ENCODE results near the gene HEATR9. TPM values are rescaled to one million over a fixed set of nuclear protein-coding genes. Genes with fewer than 3 reads are reported as not detected.

The HEATR9 gene
- polyA plus RNA-seq, 1 of the 3 experiments (the other 2 are of a cell fraction) = not detected

- H3K9me3 ChIP-seq = no peaks in the 10 kb centered on the region
- H4K20me1 ChIP-seq (ENCODE audit: insufficient read depth) = no peaks in the 10 kb centered on the region
- 56% methylated on average over 4 of the region's 4 CpGs for WGBS (ENCODE audit: low lambda C conversion rate)
- no peak overlapping the region for H3K4me2 ChIP-seq
- H3K4me1 ChIP-seq (ENCODE audit: control insufficient read depth in 1 of 2, insufficient read depth in 2 of 2, low read depth in 1 of 2, low read length in 1 of 2) = no peaks in the 10 kb centered on the region
- H3F3A ChIP-seq (replicated peaks; ENCODE audit: insufficient read depth) = no peaks in the 10 kb centered on the region
- no peak overlapping the region for H3K27ac ChIP-seq (ENCODE audit: low read depth in 2 of 2, low read length in 1 of 2)
- H3K79me2 ChIP-seq (ENCODE audit: insufficient read depth) = no peaks in the 10 kb centered on the region
- no peak overlapping the region for H2AFZ ChIP-seq (ENCODE audit: low read depth)
- no peak for DNase-seq
- ChIA-PET POLR2A (no interaction called here), CTCF (no interaction called here)
- no peaks in the 10 kb centered on the region for H3K27me3 ChIP-seq (ENCODE audit: insufficient read depth)
- no peak overlapping the region for H3K9ac ChIP-seq
- no peak overlapping the region for H3K4me3 ChIP-seq (ENCODE audit: low read depth in 2 of 2, low read length in 1 of 2)
- no peaks in the 10 kb centered on the region for H3K36me3 ChIP-seq (replicated peaks in 1 of 2; ENCODE audit: control insufficient read depth in 1 of 2, insufficient read depth in 2 of 2, low read length in 1 of 2)
- no peak for TF ChIP-seq RCOR1 (IDR thresholded peaks at IDR 0.05; ENCODE audit: low read length)
- TF ChIP-seq MXI1 (IDR thresholded peaks at IDR 0.05; ENCODE audit: low read depth, low read length) = no peak
- TF ChIP-seq USF2 (IDR thresholded peaks at IDR 0.05; ENCODE audit: borderline replicate concordance, low read depth, low read length) = no peak
- TF ChIP-seq PBX3 (IDR thresholded peaks at IDR 0.05) = no peak
- H3K9me2 ChIP-seq = no peaks in the 10 kb centered on the region
Measured at GRCh38 chr17:35878361-35878760, 9.7 kb upstream of the HEATR9 start.

GRCh38 chr17:35877345-35878029, 8.8 kb upstream of the HEATR9 start:
- Histone ChIP-seq H3K27me3 (ENCODE audit: insufficient read depth) (no peaks in the 10 kb centered on the region), H4K20me1 (ENCODE audit: insufficient read depth) (no peaks in the 10 kb centered on the region), H3K79me2 (ENCODE audit: insufficient read depth) (no peaks in the 10 kb centered on the region), H3K36me3 (replicated peaks in 1 of 2; ENCODE audit: control insufficient read depth in 1 of 2, insufficient read depth in 2 of 2, low read length in 1 of 2) (no peaks in the 10 kb centered on the region), H3K27ac (ENCODE audit: low read depth in 2 of 2, low read length in 1 of 2) (no peak overlapping the region), H3K4me1 (ENCODE audit: control insufficient read depth in 1 of 2, insufficient read depth in 2 of 2, low read depth in 1 of 2, low read length in 1 of 2) (no peaks in the 10 kb centered on the region), H3F3A (replicated peaks; ENCODE audit: insufficient read depth) (no peaks in the 10 kb centered on the region), H3K9ac (no peak overlapping the region), H3K9me3 (no peaks in the 10 kb centered on the region), H3K9me2 (no peaks in the 10 kb centered on the region), H2AFZ (ENCODE audit: low read depth) (no peak overlapping the region), H3K4me2 (no peak overlapping the region), H3K4me3 (ENCODE audit: low read depth in 2 of 2, low read length in 1 of 2) (no peak overlapping the region)
- DNase-seq = no peak
- no peak for TF ChIP-seq FOXM1 (IDR thresholded peaks at IDR 0.05; ENCODE audit: low read depth)
- TF ChIP-seq MXI1 (IDR thresholded peaks at IDR 0.05; ENCODE audit: low read depth, low read length) = no peak
- no peak for TF ChIP-seq GABPA (IDR thresholded peaks at IDR 0.05; ENCODE audit: low read depth)
- no peak for TF ChIP-seq NFIC (IDR thresholded peaks at IDR 0.05; ENCODE audit: borderline replicate concordance)
- no peak for TF ChIP-seq RXRA (IDR thresholded peaks at IDR 0.05; ENCODE audit: borderline replicate concordance, low read depth)
- no peak for TF ChIP-seq RAD21 (IDR thresholded peaks at IDR 0.05; ENCODE audit: low read length)
- TF ChIP-seq TCF12 (IDR thresholded peaks at IDR 0.05) = no peak
- no peak for TF ChIP-seq FOXJ3 (CRISPR knock-in tag; IDR thresholded peaks at IDR 0.05)
- no peak for TF ChIP-seq EP300 (IDR thresholded peaks at IDR 0.05; ENCODE audit: borderline replicate concordance in 1 of 2, low read depth in 1 of 2, low read length in 1 of 2)
- TF ChIP-seq MAX (IDR thresholded peaks at IDR 0.05; ENCODE audit: low read depth) = no peak
- no peak for TF ChIP-seq CTCF (IDR thresholded peaks at IDR 0.05)
- TF ChIP-seq RCOR1 (IDR thresholded peaks at IDR 0.05; ENCODE audit: low read length) = no peak
- no peak for TF ChIP-seq ZBTB33 (IDR thresholded peaks at IDR 0.05; ENCODE audit: borderline replicate concordance, low read depth)
- TF ChIP-seq CHD2 (IDR thresholded peaks at IDR 0.05; ENCODE audit: low read length, partially characterized antibody) = no peak
- TF ChIP-seq IRF3 (IDR thresholded peaks at IDR 0.05; ENCODE audit: low read depth, low read length) = no peak
- POLR2A ChIA-PET = no interaction called here
- CTCF ChIA-PET = no interaction called here
